RWPE2 (cell line): ENCODE results near the gene MPZL1.
"Not testable (repeated sequence)": the region's sequence is repeated elsewhere in the genome, so short reads cannot be mapped to it uniquely, and the experiment has no call there.

Experiments
- ATAC-seq: fragments of 200-7000 bp; cut with Tn5 transposase; 3 replicates; pipeline ENCODE4 v1.9.1; 2021; ENCODE audit warnings: low read depth
- DNase-seq: peaks from one replicate; pipeline ENCODE4 v3.0.0-alpha.2; 2020; ENCODE audit warnings: low spot score
- H3K27ac ChIP-seq: fragments of 450-650 bp; 2 replicates; pipeline ENCODE4 v1.5.1; 2017; ENCODE audit warnings: mild to moderate bottlenecking; ENCODE audit not compliant: poor library complexity, severe bottlenecking
- H3K27me3 ChIP-seq: fragments of 250-450 bp; sonication (Bioruptor Pico); 2 replicates; pipeline ENCODE4 v1.5.1; 2021; ENCODE audit warnings: mild to moderate bottlenecking, moderate library complexity; ENCODE audit not compliant: insufficient read depth, poor library complexity, severe bottlenecking
- H3K36me3 ChIP-seq: fragments of 250-450 bp; sonication (Bioruptor Pico); 2 replicates; pipeline ENCODE4 v1.5.1; 2020; ENCODE audit warnings: low read depth, mild to moderate bottlenecking, moderate library complexity
- H3K4me1 ChIP-seq: fragments of 250-450 bp; sonication (Bioruptor Pico); 2 replicates; pipeline ENCODE4 v1.5.1; 2021; ENCODE audit warnings: mild to moderate bottlenecking, moderate library complexity; ENCODE audit not compliant: insufficient read depth, poor library complexity, severe bottlenecking
- H3K4me3 ChIP-seq: fragments of 250-450 bp; sonication (Bioruptor Pico); 2 replicates; pipeline ENCODE4 v1.5.1; 2021; ENCODE audit warnings: mild to moderate bottlenecking, moderate library complexity; ENCODE audit not compliant: severe bottlenecking
- H3K9me3 ChIP-seq: fragments of 250-450 bp; sonication (Bioruptor Pico); 2 replicates; pipeline ENCODE4 v1.5.1; 2021; ENCODE audit warnings: mild to moderate bottlenecking, moderate library complexity; ENCODE audit not compliant: severe bottlenecking
- CTCF ChIP-seq: fragments of 450-650 bp; IDR thresholded peaks from one replicate; pipeline ENCODE4 v1.5.1; 2017; ENCODE audit warnings: mild to moderate bottlenecking, moderate library complexity; ENCODE audit not compliant: poor library complexity, severe bottlenecking

The MPZL1 gene

GRCh38 chr1:167715157-167715999 is 6.4 kb upstream of the MPZL1 start:
- Histone ChIP-seq H3K36me3 (no peaks in the 10 kb centered on the region), H3K27ac (peak overlapping the region; percentile 61), H3K4me3 (peak overlapping the region; percentile 97), H3K27me3 (no peaks in the 10 kb centered on the region), H3K9me3 (no peaks in the 10 kb centered on the region), H3K4me1 (no peaks in the 10 kb centered on the region)
- TF ChIP-seq CTCF = peak; percentile 94
- DNase-seq (no peak), ATAC-seq (peak; percentile 53)

DNA sequence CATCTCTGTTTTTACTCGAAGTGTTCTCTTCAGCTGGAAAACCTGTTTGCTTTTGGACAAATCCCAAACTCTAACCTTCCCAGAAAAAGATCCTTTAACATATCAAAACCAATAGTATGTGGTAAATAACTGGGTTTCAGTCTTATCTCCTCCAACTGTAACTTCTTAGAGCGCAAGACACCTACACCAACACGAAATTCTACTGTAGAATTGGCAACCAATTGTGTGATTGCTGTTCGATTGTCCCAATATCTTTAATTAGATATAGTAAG is 5.8 kb upstream of the MPZL1 start:
- Histone ChIP-seq H3K27me3 (no peaks in the 10 kb centered on the region), H3K36me3 (no peaks in the 10 kb centered on the region), H3K4me3 (peak overlapping the region; percentile 97), H3K27ac (peak overlapping the region; percentile 61), H3K9me3 (no peaks in the 10 kb centered on the region), H3K4me1 (no peaks in the 10 kb centered on the region)
- TF ChIP-seq CTCF = no peak
- DNase-seq (no peak), ATAC-seq (no peak)

- Histone ChIP-seq H3K4me3 (no peak overlapping the region), H3K27me3 (no peaks in the 10 kb centered on the region), H3K4me1 (no peaks in the 10 kb centered on the region), H3K36me3 (no peaks in the 10 kb centered on the region), H3K9me3 (no peaks in the 10 kb centered on the region), H3K27ac (no peak overlapping the region)
- no peak for TF ChIP-seq CTCF
- ATAC-seq (no peak), DNase-seq (no peak)
Measured at GRCh38 chr1:167717351-167717750, 4.4 kb upstream of the MPZL1 start.

DNA sequence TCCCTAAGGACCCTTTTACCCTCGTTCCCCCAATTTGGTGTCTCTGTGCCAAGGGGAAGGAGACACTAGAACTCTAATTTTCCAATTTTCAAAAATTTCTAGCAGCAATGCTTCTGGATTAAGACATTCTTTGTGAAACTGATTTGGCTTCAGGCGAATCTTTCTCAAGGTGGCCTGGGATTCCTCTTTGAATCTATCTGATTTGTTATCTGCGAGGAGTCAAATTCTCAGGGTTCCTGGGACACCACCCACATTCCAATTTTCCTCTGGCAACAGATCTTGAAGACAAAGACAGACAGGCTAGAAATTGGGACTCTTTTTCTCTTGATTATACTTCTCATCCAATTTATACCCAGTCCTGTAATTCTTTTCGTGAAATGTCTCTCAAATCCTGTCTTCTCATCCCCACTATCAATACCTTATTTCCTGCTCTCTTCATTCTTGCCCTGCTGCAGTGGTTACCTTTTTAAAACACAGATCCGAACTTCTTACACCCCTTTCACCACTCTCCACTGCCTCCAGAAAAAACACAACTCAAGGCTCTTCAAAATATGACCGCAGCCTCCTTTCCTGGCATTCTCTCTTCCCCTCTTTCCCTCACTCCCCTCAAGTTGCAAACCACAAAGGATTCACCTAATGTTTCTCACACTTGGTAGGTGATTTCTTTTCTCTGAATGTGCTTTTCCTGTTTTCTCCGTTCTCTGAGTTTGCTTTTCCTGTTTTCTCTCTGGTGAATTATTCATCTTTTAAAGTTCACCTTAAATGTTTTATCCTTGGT is 2.7 kb upstream of the MPZL1 start:
- Histone ChIP-seq H3K4me1 (peaks cover 8% of the 10 kb centered on the region), H3K36me3 (no peaks in the 10 kb centered on the region)
- TF ChIP-seq CTCF = no peak

GRCh38 chr1:167719715-167720421 is 1.9 kb upstream of the MPZL1 start:
- not testable (repeated sequence) for H3K4me3 ChIP-seq, DNase-seq, H3K4me1 ChIP-seq, ATAC-seq, H3K9me3 ChIP-seq, H3K27me3 ChIP-seq, H3K27ac ChIP-seq, H3K36me3 ChIP-seq

More for the DNA sequence above, 2.7 kb upstream of the MPZL1 start:
- no peaks in the 10 kb centered on the region for H3K9me3 ChIP-seq
- H3K27me3 ChIP-seq = no peaks in the 10 kb centered on the region
- no peak for ATAC-seq
- no peak for DNase-seq
- no peak overlapping the region for H3K27ac ChIP-seq
- no peak overlapping the region for H3K4me3 ChIP-seq
